Measurements from ENCODE around the gene HPSE2.

HPSE2 gene

GRCh38 chr10:98472196-98472595 is 763.5 kb downstream of the HPSE2 start:
- no peak for DNase-seq (ENCODE audit: extremely low read depth in 1 of 2, low read depth in 1 of 2)

GRCh38 chr10:98470850-98471249 is 764.8 kb downstream of the HPSE2 start:
- no peak for DNase-seq (ENCODE audit: extremely low read depth in 1 of 2, low read depth in 1 of 2)

GRCh38 chr10:98469001-98469931 is 766.4 kb downstream of the HPSE2 start:
- no peak for DNase-seq (ENCODE audit: extremely low read depth in 1 of 2, low read depth in 1 of 2)

GRCh38 chr10:98467506-98468318 is 767.9 kb downstream of the HPSE2 start:
- peak; percentile 16 to 42 for DNase-seq (ENCODE audit: extremely low read depth in 1 of 2, low read depth in 1 of 2)

GRCh38 chr10:98466861-98467505 is 768.7 kb downstream of the HPSE2 start:
- DNase-seq (ENCODE audit: extremely low read depth in 1 of 2, low read depth in 1 of 2), result no peak

- DNase-seq (ENCODE audit: extremely low read depth in 1 of 2, low read depth in 1 of 2), result no peak
These were observed 769.8 kb downstream of the HPSE2 start for GRCh38 chr10:98465866-98466265.

GRCh38 chr10:98463976-98464754 is 771.5 kb downstream of the HPSE2 start:
- DNase-seq (ENCODE audit: extremely low read depth in 1 of 2, low read depth in 1 of 2), result no peak

- no peak for DNase-seq (ENCODE audit: extremely low read depth in 1 of 2, low read depth in 1 of 2)
These were observed 772.6 kb downstream of the HPSE2 start for GRCh38 chr10:98463016-98463415.

GRCh38 chr10:98461500-98461842 is 774.2 kb downstream of the HPSE2 start:
- DNase-seq (ENCODE audit: extremely low read depth in 1 of 2, low read depth in 1 of 2), result no peak

- DNase-seq (ENCODE audit: extremely low read depth in 1 of 2, low read depth in 1 of 2), result no peak
These were observed 774.7 kb downstream of the HPSE2 start for GRCh38 chr10:98460837-98461499.

GRCh38 chr10:98458809-98459784 is 776.6 kb downstream of the HPSE2 start:
- DNase-seq (ENCODE audit: extremely low read depth in 1 of 2, low read depth in 1 of 2), result no peak

- DNase-seq (ENCODE audit: extremely low read depth in 1 of 2, low read depth in 1 of 2), result no peak
These were observed 777.9 kb downstream of the HPSE2 start for GRCh38 chr10:98457721-98458120.

- DNase-seq (ENCODE audit: extremely low read depth in 1 of 2, low read depth in 1 of 2), result no peak
These were observed 778.8 kb downstream of the HPSE2 start for GRCh38 chr10:98456686-98457482.

- no peak for DNase-seq (ENCODE audit: extremely low read depth in 1 of 2, low read depth in 1 of 2)
These were observed 779.5 kb downstream of the HPSE2 start for GRCh38 chr10:98456043-98456570.

- no peak for DNase-seq (ENCODE audit: extremely low read depth in 1 of 2, low read depth in 1 of 2)
These were observed 781.9 kb downstream of the HPSE2 start for GRCh38 chr10:98453729-98454128.

- DNase-seq (ENCODE audit: extremely low read depth in 1 of 2, low read depth in 1 of 2), result no peak
These were observed 785.0 kb downstream of the HPSE2 start for GRCh38 chr10:98450618-98451017.

- no peak for DNase-seq (ENCODE audit: extremely low read depth in 1 of 2, low read depth in 1 of 2)
These were observed 786.4 kb downstream of the HPSE2 start for GRCh38 chr10:98449287-98449686.

- DNase-seq (ENCODE audit: extremely low read depth in 1 of 2, low read depth in 1 of 2), result peak; percentile 29 to 74
These were observed 788.9 kb downstream of the HPSE2 start, which contains the start of gene HPS1 for GRCh38 chr10:98446661-98447221. Gene HPS1 (minus strand): TSS chr10:98446935. CDS start chr10:98443240, 3,695 bp downstream.
